ENCODE results near the gene RCOR2. TPM values are rescaled to one million over a fixed set of nuclear protein-coding genes. Genes with fewer than 3 reads are reported as not detected.

The RCOR2 gene
- total RNA-seq, 1 donor from 2014 or later: 9.5 TPM

GRCh38 chr11:63922673-63923192, 5.8 kb upstream of the RCOR2 start:
- no peak for DNase-seq

GRCh38 chr11:63920939-63921417, 4.0 kb upstream of the RCOR2 start:
- DNase-seq: no peak

- DNase-seq: peak; percentile 56
These were observed 3.4 kb upstream of the RCOR2 start for GRCh38 chr11:63920126-63920938.

- no peak for DNase-seq
These were observed 2.5 kb upstream of the RCOR2 start for GRCh38 chr11:63919267-63920125.

GRCh38 chr11:63918507-63919191, 1.7 kb upstream of the RCOR2 start:
- DNase-seq: no peak

- peak; percentile 68 for DNase-seq
These were observed 935 bp upstream of the RCOR2 start for GRCh38 chr11:63917692-63918506.

GRCh38 chr11:63915961-63916836, 765 bp downstream of the RCOR2 start:
- DNase-seq: no peak

- no peak for DNase-seq
These were observed 1.9 kb downstream of the RCOR2 start for GRCh38 chr11:63914896-63915691.

GRCh38 chr11:63913866-63914830, 2.8 kb downstream of the RCOR2 start:
- DNase-seq: no peak

- no peak for DNase-seq
These were observed 4.3 kb downstream of the RCOR2 start for GRCh38 chr11:63912678-63913077.

GRCh38 chr11:63911876-63912275, 5.1 kb downstream of the RCOR2 start:
- DNase-seq: no peak

GRCh38 chr11:63911440-63911839, 5.5 kb downstream of the RCOR2 start:
- DNase-seq: no peak

GRCh38 chr11:63910675-63911074, 6.3 kb downstream of the RCOR2 start:
- DNase-seq: no peak

- no peak for DNase-seq
These were observed 7.1 kb downstream of the RCOR2 start for GRCh38 chr11:63909591-63910506.

GRCh38 chr11:63908631-63909401, 8.1 kb downstream of the RCOR2 start:
- DNase-seq: no peak

- peak; percentile 33 for DNase-seq
These were observed 9.0 kb downstream of the RCOR2 start for GRCh38 chr11:63907808-63908530.

Measured in occipital lobe (tissue), 2 donors.